GOT3 (cell line): ENCODE measurements around the gene TECR.
"Not testable (repeated sequence)": the region's sequence is repeated elsewhere in the genome, so short reads cannot be mapped to it uniquely, and the experiment has no call there.

Experiments used
- DNase-seq: peaks from one replicate; lab custom pipeline; 2025; ENCODE audit warnings: mixed read lengths; lab: John Stamatoyannopoulos, UW

The TECR gene

GRCh38 chr19:14529254-14530004 is at the start of gene TECR:
Gene TECR (plus strand): TSS chr19:14529594. CDS start chr19:14529697, 103 bp downstream.
- DNase-seq = peak; percentile 97

GRCh38 chr19:14479975-14480699 is 49.3 kb upstream of the TECR start:
- DNase-seq = no peak

DNA sequence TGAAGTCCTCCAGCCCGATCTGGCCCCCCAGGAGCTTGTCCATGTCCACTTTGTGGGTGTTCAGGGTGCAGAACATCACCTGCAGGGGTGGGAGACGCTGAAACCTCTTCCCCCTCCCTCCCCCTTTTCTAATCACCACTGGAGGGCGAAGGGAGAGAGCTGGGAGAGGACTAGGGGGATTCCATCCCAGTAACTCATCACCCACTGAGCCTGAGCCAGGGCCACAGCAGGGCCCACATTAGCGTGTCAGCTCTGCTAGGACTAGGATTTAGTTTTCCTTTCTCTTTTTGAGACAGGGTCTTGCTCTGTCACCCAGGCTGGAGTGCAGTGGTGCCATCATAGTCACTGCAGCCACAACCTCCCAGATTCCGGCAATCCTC is 48.7 kb upstream of the TECR start:
- DNase-seq = no peak

DNA sequence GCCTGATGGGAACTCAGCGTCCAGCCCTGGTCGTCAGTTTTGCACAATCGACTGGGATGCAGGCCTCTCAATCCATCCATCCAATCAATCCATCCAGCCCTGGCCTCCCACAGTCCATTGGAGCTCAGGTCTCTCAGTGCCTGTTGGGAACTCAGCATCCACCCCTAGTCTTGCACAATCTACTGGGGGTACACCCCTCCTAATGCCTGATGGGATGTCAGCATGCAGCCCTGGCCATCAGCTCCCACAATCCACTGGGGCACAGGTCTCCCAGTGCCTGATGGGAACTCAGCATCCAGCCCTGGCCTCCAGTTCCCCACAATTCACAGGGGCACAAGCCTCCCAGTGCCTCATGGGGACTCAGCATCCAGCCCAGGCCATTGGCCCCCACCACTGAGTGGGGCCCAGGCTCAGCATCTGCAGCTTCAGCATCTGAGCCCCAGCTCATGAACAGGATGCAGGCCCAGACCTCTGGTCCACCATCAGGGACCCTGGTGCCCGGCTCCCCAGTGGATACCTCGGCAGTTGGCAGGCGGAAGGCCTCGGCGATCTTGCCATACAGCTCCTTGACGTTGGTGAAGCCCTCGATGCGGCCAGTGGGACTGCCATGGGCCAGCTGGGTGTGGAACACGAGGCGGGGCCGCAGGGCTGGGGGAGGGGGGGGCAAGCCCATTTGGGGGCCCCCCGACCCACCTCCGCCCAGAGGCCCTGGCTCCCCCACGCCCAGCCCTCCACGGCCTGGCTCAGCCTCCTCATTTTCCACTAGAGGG is 47.0 kb upstream of the TECR start:
- DNase-seq = no peak

GRCh38 chr19:14487370-14488125 is 41.8 kb upstream of the TECR start:
- DNase-seq = no peak

DNA sequence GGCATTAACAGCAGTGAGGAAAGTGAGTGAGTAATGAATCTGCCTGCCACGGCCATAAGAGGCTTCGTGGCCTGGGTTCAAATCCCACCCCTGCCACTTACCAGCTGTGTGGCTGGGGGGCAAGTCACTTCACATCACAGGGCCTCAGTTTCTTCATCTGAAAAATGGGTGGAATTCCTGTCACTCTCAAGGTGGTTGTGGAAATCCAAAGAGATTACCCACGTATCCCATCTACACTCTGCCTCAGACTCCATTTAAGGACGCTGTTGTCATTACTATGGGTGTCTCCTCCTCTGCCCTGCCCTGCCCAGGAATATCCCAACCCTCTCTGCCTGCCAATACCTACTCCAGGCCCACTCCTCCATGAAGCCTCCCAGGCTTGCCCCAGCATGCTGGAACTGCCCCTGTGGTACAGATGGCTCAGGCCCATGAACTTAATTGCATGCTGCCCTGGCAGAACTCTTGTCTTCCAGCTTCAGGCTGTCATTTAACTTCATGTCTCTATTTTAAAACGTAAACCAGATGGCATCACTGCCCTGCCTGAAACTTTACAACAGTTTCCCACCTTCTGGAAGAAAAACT is 36.5 kb upstream of the TECR start:
- no peak for DNase-seq

- no peak for DNase-seq
Measured at GRCh38 chr19:14494411-14494810, 35.0 kb upstream of the TECR start.

GRCh38 chr19:14494910-14495671 is 34.3 kb upstream of the TECR start:
- no peak for DNase-seq

GRCh38 chr19:14495672-14496028 is 33.7 kb upstream of the TECR start:
- DNase-seq = no peak

DNA sequence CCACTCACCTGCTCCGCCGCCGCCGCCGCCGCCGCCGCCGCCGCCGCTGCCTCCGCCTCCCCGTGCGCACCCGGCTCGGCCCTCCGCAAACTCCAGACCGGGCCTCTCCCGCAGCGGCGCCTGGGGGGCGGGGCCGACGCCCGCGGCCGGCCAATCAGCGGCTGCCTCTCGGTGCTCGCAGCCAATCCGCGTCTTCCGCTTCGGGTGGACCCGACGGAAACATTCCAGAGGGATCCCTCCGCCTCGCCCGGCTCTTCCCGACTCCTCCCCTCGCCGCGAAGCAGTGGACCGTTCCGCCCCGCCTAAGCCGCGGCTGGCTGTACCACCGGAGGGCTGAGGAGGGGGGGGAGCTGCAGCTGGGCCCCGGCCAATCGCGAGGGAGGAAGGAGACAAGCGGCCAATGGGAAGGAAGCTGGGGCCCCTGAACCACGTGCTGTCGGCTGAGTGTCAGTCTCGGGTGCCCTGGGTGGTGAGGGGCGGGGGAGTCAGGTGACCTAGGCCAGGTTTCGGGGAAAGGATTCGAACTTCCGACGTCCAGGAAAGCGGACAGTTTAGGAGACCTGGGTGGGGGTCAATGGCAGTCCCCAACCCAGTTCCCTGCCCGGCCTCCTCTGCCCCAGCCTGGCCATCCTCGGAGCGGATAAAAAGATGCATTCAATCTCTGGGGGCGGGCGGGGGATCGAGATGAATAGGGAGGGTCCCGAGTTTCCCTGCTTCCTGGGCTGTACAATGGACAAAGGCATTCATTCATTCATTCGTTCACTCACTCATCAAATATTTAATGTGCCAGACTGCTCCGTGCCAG is 33.2 kb upstream of the TECR start, which contains the start of gene GIPC1:
GIPC1 (minus strand) TSS at position 99 of the 805 bp plus-strand sequence. CDS start 13,151 bp downstream, outside the sequence.
- DNase-seq = peak; percentile 94

DNA sequence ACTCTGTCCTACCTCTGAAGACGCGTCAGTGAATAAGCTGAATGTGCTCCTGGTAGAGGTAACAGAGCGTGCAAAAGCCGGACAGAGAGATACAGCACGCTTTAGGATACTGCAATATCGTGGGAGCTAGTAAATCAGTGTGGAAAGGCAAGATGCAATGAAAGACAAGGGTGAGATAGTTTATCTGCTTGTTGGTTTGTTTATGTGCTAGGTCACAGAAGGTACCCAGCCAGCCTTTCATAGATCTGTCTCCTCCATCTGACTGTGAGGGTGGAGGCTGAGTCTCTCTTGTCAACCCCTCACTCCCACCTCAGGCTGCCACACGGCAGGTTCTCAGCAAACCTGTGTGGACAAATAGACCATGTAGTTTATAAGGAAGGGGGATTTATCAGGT is 32.6 kb upstream of the TECR start:
- no peak for DNase-seq

- DNase-seq = no peak
Measured at GRCh38 chr19:14497228-14497921, 32.0 kb upstream of the TECR start.

GRCh38 chr19:14502334-14503092 is 26.9 kb upstream of the TECR start:
- no peak for DNase-seq

DNA sequence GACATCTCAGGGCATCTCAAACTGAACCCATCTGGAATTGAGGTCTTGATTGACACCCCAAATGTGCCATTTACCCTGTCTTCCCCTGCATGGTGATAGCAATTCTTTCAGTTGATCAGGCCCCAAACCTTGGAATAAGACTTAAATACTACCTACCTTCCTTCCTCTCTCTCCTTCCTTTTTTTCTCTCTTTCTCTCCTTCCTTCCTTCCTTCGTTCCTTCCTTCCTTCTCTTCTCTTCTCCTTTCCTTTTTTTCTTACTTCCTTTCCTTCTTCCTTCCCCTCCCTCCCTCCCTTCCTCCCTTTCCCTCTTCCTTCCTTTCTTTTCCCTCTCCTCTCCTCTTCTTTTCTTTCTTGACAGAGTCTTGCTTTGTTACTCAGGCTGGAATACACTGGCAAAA is 26.1 kb upstream of the TECR start:
- DNase-seq = no peak

GRCh38 chr19:14504575-14504974 is 24.8 kb upstream of the TECR start:
- not testable (repeated sequence) for DNase-seq

DNA sequence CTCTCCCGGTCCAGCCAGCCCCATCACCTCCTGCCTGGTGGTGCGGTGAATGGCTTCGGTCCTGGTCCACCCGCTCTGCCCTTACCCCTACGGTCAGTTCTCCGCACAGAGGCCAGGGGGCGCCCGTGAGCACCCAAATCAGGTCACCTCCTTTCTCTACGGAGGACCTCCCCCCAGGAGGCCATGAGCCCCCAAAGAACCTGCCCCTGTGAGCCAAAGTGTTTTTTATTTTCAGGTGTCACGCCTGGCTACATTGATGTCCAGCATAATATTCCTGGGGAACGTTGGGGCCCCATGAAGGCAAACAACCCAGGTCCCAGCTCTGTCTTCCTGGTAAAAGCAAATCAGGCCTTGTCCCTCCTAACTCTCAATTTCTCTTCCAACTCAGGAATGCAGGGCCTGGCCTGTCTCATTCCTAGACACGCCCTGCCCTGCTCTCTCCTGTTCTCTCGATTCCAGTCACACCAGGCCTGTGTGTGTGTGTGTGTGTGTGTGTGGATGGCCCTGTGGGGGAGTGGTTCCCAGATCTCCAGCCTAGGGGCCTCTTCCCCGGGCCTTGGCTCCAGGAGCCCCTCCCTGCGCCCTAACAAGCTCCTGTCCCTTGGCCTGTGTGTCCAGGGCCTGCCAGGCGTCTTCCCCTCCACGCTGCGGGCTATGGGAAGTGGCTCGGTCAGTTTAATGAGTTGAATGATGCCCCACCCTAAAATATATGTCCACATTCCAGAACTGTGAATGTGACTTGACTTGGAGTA is 23.7 kb upstream of the TECR start:
- no peak for DNase-seq

GRCh38 chr19:14507704-14508542 is 21.5 kb upstream of the TECR start:
- no peak for DNase-seq
